HG02870 (cell line): ENCODE measurements around the gene MNT.
"Not testable (repeated sequence)": the region's sequence is repeated elsewhere in the genome, so short reads cannot be mapped to it uniquely, and the experiment has no call there.

Experiments used
- ATAC-seq: cut with Tn5 transposase; IDR thresholded peaks from one replicate; pipeline ENCODE4 v1.9.1; 2021; ENCODE audit warnings: mild to moderate bottlenecking, moderate library complexity; ENCODE audit not compliant: unreplicated experiment

The MNT gene, protein sequence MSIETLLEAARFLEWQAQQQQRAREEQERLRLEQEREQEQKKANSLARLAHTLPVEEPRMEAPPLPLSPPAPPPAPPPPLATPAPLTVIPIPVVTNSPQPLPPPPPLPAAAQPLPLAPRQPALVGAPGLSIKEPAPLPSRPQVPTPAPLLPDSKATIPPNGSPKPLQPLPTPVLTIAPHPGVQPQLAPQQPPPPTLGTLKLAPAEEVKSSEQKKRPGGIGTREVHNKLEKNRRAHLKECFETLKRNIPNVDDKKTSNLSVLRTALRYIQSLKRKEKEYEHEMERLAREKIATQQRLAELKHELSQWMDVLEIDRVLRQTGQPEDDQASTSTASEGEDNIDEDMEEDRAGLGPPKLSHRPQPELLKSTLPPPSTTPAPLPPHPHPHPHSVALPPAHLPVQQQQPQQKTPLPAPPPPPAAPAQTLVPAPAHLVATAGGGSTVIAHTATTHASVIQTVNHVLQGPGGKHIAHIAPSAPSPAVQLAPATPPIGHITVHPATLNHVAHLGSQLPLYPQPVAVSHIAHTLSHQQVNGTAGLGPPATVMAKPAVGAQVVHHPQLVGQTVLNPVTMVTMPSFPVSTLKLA

GRCh38 chr17:2400877-2401425 is at the start of gene MNT:
Gene MNT, minus strand, starts transcription at chr17:2401060. Its CDS starts 348 bp downstream, at chr17:2400712.
- peak; percentile 30 for ATAC-seq

DNA sequence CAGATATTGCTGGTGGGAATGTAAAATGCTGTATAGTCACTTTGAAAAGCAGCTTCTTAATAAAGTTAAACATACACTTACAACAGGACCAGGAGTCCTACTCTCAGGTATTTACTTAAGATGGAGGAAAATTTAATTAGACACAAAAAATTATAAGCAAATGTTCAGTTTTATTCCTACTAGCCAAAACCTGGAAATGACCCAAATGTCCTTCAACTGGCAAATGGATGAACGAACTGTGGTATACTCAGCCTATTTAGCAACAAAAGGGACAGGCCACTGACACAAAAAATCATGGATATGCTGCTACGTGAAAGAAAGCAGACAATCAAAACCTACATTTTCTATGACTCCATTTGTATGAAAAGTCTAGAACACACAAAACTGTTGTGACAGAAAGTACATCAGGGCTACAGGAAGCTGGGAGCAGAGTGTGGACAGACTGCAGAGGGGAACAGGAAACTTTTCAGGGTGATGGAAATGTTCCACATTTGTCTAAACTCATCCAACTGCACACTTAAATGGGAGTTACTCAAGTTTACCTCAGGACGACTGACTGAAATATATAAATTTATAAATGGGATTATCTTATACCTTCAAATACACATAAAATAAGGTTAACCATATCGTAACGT is 49.3 kb upstream of the MNT start:
- no peak for ATAC-seq

DNA sequence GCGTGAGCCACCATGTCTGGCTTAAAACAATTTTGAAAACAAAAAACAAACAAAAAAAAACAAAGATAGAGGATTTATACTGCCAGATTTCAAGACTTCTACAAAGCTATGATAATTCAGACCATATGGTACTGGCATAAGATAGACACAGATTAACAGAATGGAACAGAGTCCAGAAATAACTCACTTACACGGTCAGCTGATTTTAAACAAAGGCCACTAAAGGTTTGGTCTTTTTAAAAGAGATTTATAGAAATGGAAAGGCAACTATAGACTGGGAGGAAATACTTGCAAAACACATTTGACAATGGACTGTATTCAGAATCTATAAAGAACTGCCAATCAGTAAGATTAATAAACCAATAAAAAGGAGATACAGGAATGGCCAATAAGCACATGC is 48.6 kb upstream of the MNT start:
- ATAC-seq: no peak

GRCh38 chr17:2447479-2447878 is 46.6 kb upstream of the MNT start:
- ATAC-seq: not testable (repeated sequence)

DNA sequence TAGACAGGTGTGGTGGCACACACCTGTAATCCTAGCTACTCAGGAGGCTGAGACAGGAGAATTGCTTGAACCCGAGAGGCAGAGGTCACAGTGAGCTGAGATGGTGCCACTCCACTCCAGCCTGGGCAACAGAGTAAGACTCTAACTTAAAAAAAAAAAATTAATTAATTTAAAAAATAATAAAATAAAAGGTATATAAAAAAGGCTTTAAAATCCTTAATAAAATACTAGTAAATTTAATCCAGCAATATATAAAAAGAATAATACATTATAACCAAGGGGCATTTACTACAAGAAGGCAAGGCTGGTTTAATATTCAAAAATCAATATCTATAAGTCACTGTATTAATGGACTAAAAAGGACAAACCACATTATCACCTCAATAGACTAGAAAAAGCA is 44.8 kb upstream of the MNT start:
- ATAC-seq: no peak

DNA sequence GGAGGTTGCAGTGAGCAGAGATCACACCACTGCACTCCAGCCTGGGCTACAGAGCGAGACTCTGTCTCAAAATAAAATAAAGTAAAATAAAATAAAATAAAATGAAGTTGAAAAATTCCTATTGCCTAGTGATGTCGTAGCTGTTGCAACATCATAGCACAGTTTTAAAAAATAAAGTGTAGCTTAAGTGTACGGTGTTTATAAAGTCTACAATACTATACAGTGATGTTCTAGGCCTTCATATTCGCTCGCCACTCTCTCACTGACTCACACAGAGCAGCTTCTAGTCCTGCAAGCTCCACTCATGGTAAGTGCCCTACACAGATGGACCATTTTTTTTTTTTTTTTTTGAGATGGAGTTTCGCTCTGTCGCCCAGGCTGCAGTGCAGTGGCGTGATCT is 43.5 kb upstream of the MNT start:
- no peak for ATAC-seq

- ATAC-seq: no peak
Observed at GRCh38 chr17:2442166-2442565, 41.3 kb upstream of the MNT start.

DNA sequence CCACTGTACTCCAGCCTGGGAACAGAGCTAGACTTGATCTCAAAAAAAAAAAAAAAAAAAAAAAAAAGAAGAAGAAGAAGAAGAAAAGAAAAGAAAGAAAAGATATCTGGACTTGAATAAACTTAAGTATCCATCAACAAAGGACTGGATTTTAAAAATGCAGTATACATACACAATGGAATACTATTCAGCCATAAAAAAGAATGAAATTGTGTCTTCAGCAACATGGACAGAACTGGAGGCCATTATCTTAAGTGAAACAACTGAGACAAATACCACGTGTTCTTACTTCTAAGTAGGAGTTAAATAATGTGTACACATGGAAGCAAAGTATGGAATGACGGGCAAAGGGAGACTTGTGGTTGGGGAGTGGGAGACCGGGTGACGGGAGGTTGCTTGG is 40.1 kb upstream of the MNT start:
- no peak for ATAC-seq

- not testable (repeated sequence) for ATAC-seq
Observed at GRCh38 chr17:2439997-2440396, 39.1 kb upstream of the MNT start.

GRCh38 chr17:2438823-2439222 is 38.0 kb upstream of the MNT start:
- no peak for ATAC-seq

GRCh38 chr17:2436316-2436905 is 35.6 kb upstream of the MNT start:
- no peak for ATAC-seq

- no peak for ATAC-seq
Observed at GRCh38 chr17:2435862-2436261, 35.0 kb upstream of the MNT start.

GRCh38 chr17:2435181-2435741 is 34.4 kb upstream of the MNT start:
- ATAC-seq: no peak

GRCh38 chr17:2433696-2434095 is 32.8 kb upstream of the MNT start:
- no peak for ATAC-seq

- ATAC-seq: no peak
Observed at GRCh38 chr17:2427910-2428309, 27.1 kb upstream of the MNT start.

DNA sequence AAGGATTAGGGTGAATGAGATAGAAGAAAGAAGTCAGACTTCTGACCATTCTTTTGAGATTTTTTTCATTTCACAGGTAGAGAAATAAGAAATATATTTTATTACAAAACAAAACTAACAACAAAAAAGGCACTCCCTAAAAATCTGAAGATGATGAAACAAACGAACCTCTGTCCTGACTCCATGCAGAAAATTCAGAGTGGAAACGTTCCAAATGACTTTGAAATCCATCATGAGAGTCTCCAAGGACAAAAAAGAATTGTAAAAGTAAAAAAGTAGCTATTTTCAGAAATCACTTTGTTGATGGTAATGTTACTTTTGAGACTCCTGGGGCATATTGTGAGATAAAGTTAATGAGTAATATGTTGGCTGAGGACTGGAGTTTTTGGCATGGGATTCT is 26.4 kb upstream of the MNT start:
- no peak for ATAC-seq

DNA sequence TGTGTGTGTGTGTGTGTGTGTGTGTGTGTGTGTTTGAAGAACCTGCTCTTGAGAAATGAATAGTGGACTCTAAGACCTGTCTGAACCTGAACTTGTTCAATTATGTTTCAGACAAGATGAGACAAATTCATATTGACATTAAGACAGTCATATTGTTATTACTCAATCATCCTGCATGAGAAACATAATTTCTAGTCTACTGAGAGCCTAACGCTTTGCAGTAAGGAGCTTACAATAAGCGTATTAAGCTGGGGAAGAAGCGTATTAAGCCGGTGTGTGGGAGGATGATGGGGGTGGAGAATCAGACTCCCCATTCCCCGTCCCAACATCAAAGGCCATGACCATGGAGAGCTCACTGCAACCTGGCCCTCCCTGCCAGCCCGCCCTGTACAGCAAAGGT is 22.4 kb upstream of the MNT start:
- ATAC-seq: no peak

- ATAC-seq: no peak
Observed at GRCh38 chr17:2421315-2422147, 20.7 kb upstream of the MNT start.

DNA sequence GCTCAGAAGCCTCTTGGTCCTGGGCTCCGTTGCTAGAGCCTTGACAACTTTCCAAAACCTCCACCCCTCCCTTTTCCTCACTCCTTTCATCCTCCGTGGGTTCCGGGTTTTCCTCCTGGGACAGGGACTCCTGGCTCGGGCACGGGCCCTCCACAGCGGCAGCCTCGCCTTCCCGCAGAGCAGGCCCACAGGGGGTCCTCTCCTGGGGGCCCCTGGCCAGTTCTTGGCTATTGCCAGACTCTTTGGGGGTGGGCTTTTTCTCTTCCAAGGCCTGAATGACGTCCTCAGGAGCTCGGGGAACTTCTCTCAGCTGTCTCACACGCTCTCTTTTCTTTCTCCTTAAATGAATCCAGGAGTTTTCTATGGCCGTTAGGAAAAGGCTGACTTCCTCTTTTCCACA is 19.3 kb upstream of the MNT start:
- ATAC-seq: no peak

GRCh38 chr17:2419486-2419885 is 18.6 kb upstream of the MNT start:
- ATAC-seq: no peak
